HG02571 (cell line): ENCODE measurements around the gene CD37.
"Not testable (repeated sequence)": the region's sequence is repeated elsewhere in the genome, so short reads cannot be mapped to it uniquely, and the experiment has no call there.

Experiments
- ATAC-seq: cut with Tn5 transposase; IDR thresholded peaks from one replicate; pipeline ENCODE4 v1.9.1; 2021; ENCODE audit warnings: mild to moderate bottlenecking, moderate library complexity; ENCODE audit not compliant: unreplicated experiment

CD37 gene

DNA sequence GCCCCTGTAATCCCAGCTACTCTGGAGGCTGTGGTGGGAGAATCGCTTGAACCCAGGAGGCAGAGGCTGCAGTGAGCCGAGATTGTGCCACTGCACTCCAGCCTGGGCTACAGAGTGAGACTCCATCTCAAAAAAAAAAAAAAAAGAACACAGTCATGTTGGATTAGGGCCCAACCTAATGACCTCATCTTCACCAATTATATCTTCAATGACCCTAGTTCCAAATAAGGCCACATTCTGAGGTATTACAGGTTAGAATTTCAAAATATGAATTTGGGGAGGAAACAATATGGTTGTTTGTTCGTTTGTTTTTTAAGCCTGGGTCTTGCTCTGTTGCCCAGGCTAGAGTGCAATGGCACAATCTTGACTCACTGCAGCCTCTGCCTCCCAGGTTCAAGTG, 38.0 kb downstream of the CD37 start:
- not testable (repeated sequence) for ATAC-seq

DNA sequence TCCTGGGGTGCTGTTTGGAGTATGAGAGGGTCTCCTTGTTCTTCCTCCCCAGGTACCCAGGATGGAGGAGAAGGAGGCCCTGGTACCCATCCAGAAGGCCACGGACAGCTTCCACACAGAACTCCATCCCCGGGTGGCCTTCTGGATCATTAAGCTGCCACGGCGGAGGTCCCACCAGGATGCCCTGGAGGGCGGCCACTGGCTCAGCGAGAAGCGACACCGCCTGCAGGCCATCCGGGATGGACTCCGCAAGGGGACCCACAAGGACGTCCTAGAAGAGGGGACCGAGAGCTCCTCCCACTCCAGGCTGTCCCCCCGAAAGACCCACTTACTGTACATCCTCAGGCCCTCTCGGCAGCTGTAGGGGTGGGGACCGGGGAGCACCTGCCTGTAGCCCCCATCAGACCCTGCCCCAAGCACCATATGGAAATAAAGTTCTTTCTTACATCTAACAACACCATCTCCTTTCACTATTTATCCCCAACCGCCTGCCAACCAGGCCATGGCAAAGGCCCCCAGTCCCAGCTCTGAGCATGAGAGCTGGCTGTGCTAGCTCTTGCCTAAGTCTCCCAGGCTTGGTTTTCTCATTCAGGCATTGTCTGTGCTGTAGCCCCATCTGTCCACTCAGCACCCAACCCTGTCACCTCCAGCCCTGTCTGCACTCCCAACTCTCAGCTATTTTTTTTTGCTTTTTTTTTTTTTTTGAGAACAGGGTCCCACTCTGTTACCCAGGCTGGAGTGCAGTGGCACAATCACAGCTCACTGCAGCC, 39.6 kb downstream of the CD37 start:
- ATAC-seq: no peak

DNA sequence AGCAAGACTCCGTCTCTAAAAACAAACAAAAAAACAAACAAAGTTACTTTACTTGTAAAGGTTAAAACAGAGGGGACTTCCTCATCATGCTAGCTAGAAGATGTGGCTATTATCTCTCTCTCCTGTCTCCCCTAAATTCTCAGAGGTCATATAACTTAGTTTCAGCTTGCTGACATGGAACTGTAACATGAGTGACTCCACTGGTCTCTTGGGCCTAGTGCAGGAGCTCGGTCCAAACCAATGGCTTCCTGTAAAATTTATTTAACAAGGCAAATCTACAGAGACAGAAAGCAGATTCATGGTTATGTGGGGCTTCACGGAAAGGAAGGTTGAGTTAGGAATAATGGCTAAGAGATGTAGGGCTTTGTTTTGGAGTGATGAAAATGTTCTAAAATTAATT, 43.3 kb downstream of the CD37 start:
- no peak for ATAC-seq

DNA sequence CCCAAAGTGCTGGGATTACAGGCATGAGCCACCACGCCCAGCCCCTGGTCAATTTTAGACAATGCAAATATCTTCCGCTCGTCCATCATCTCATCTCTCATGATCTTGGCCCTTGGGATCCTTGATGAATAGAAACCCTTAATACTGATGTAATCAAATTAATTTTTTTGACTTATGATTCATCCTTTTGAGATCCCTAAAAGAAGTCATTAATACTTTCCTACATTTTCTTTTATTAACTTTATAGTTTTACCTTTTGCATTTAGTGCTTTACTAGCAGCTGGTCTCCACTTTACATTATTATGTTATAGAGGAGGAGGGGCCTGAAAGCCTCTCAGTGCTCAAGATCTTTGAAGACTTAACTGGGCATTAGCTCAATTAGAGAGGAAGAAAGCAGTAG, 45.2 kb downstream of the CD37 start:
- no peak for ATAC-seq

DNA sequence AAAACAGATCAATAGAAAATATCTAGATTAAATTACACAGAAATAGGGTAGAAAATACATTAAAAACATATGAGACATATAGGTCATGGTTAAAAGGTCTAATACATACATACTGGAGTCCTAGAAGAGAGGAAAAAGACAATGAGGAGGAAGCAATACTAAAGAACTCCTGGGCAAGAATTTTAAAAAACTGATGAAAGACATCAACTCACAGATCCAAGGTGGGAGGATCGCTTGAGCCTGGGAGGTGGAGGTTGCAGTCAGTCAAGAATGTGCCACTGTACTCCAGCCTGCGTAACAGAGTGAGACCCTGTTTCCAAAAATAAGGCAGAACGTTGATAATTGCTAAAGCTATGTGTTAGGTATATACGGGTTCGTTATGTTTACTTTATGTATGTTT, 47.4 kb downstream of the CD37 start:
- no peak for ATAC-seq

DNA sequence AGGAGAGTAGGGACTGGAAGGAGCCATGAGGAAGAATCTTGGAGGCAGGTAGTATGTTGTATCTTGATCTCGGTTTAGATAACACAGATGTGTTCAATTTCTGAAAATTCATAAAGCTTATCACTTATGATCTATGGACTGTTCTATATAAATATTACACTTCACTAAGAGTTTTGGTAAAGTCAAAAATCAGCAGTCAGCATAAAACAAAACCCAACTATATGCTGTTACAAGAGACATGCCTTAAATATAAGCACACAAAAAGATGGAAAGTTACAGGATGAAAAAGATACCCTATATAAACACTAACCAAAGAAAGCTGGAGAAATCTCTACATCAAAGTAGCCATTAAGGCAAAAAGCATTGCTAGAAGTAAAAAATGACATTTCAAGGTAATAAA, 48.4 kb downstream of the CD37 start:
- ATAC-seq: no peak

DNA sequence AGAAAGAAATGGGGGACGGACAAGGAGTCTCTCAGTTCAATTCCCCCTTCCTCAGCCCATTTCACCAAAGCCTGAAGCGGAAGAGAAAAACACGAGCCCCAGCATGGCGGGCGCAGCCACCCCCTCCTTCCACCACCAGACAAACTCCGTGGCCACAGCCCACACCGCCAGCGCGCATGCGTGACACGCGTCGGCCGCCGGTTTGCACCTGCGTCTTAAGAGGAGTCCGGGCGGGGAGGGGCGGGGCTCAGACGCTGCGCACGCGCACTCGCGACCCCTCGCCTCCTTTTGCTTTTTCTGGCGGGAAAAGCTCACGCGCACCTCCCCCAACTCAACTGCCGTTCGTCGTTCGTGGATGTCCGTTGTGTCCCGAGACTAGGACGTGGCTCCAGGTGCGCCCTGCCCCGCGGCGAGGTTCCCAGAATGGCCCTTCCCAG, 52.7 kb downstream of the CD37 start, which contains the start of gene KASH5:
KASH5 (plus strand) TSS at position 314 of the 437 bp plus-strand sequence. CDS start 2,635 bp downstream, outside the sequence.
- no peak for ATAC-seq

DNA sequence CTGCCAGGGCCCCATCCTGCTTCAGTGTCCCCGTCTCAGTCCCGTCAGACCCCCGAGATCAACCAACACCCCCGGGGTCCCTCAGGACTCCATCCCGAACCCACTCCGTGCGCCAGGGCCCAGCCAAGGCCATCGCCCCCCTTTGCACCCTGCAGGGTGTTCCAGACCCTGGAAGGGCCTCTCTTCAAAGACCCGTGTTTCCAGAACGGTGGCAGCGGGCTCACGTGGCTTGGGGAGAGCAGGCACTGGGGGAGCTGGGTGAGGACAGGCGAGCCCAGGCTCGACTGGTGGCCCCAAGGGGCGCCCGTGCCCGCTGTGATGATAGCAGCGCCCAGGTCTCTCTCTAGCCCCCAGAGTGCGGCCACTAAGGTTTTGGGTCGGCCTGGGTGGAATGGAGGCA, 54.2 kb downstream of the CD37 start:
- ATAC-seq: no peak
